ENCODE results near the gene MED13L. TPM values are rescaled to one million over a fixed set of nuclear protein-coding genes. Genes with fewer than 3 reads are reported as not detected.
A peak's percentile ranks its signal among the peaks of the same experiment; 100 is the strongest.

MED13L gene
- polyA plus RNA-seq, 4 donors, result 9.8 to 74.0 (median 14.3) TPM

DNA sequence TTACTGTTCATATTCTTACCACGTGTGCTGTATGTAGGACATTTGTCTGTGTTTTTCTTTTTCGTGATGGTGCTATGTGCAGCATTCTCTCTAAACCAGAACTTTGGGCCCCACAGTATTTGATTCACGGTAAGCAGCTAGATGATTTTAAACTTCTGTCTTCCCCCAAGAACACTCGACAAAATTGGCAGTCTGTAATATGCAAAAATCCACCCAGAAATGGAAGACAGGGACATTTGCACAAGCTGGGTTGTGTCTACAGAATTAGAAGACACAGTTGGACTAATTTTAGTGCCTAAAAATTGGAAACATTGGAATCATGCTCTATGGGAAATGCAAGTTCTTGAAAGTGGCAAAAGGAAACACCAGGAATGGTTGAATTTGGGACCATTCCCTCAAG, 24.1 kb upstream of the MED13L start:
- no peak for FAIRE-seq
- DNase-seq, result no peak
- H3K4me1 ChIP-seq (ENCODE audit: control insufficient read depth in 3 of 3, insufficient read depth in 2 of 3, low read depth in 1 of 3, low read length in 2 of 3), result peaks cover 0 to 12% (median 0%) of the 10 kb centered on the region in 3 donors
- H3K9me3 ChIP-seq (ENCODE audit: control insufficient read depth in 2 of 2, insufficient read depth in 1 of 2, low read depth in 1 of 2, low read length in 1 of 2), result no peaks in the 10 kb centered on the region
- H3K27ac ChIP-seq (ENCODE audit: low read depth in 1 of 3, low read length in 2 of 3), result peak overlapping the region in 1 of 3 donors; percentile 8
- H3K27me3 ChIP-seq (ENCODE audit: control insufficient read depth in 3 of 3, insufficient read depth in 3 of 3, low read length in 3 of 3), result no peaks in the 10 kb centered on the region
- no peak overlapping the region for H3K4me3 ChIP-seq (ENCODE audit: low read depth in 1 of 3, low read length in 3 of 3)
- WGBS, 3 donors, result 81 to 94% (median 93%) methylated on average over 4 of the region's 4 CpGs
- H3K36me3 ChIP-seq (ENCODE audit: control insufficient read depth in 3 of 3, insufficient read depth in 2 of 3, low read depth in 1 of 3, low read length in 3 of 3), result no peaks in the 10 kb centered on the region

DNA sequence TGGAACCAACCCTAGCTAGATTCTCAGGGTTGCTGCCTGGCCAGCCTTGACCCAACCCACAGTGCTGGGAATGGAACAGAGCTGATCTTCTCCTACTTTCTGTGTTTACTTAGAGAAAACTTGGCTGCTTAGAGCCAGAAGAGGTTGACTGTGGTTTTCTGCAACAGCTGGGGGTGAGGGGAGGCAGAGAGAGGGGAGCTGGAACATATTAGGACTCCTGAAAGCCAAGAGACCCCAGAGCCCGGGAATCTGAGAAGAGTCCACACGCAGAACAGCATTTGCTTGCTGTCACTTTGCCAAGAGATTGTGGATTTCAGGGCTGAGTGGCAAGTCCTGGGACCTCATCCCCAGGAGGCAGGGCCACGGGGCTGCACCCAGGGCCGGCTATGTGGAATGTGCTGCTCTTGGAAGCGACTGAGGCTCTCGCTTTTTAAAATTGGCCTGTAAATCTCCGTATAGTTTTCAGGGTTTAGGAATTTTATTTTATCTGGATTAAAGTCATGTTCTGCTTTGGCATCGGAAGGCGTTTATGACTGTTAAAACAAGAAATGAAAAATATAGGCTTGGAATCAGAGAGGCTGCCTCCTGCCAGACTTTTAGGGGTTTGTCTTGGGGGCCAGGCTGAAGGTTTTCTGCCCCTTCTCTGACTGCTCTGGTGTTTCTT, 22.3 kb upstream of the MED13L start:
- no peak overlapping the region for H3K27ac ChIP-seq (ENCODE audit: low read depth in 1 of 3, low read length in 2 of 3)
- FAIRE-seq (no peak), DNase-seq (no peak)
- peaks cover 0 to 15% (median 0%) of the 10 kb centered on the region in 3 donors for H3K4me1 ChIP-seq (ENCODE audit: control insufficient read depth in 3 of 3, insufficient read depth in 2 of 3, low read depth in 1 of 3, low read length in 2 of 3)
- no peak overlapping the region for H3K4me3 ChIP-seq (ENCODE audit: low read depth in 1 of 3, low read length in 3 of 3)
- no peaks in the 10 kb centered on the region for H3K36me3 ChIP-seq (ENCODE audit: control insufficient read depth in 3 of 3, insufficient read depth in 2 of 3, low read depth in 1 of 3, low read length in 3 of 3)
- H3K27me3 ChIP-seq (ENCODE audit: control insufficient read depth in 3 of 3, insufficient read depth in 3 of 3, low read length in 3 of 3), result no peaks in the 10 kb centered on the region
- no peaks in the 10 kb centered on the region for H3K9me3 ChIP-seq (ENCODE audit: control insufficient read depth in 2 of 2, insufficient read depth in 1 of 2, low read depth in 1 of 2, low read length in 1 of 2)
- 70 to 85% (median 79%) methylated on average over 9 of the region's 9 CpGs for WGBS, 3 donors

DNA sequence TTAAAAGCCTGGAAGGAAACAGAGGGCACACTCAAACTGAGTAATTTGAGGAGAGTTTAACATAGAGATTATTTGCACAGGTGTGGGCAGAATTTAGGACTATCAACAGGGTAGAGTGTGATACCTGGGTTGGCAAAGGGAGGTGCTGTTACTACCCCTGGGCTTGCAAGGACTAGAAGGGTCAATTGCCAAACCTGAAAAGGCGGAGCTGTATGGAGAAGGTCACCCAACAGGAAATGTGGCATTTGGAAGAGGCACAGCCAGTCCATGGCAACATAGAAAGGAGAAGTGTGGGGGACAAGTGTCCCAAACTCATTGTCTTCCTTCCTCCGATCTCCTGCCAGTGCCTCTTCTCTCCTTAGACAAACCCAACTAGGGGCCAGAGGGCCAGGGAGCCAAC, 21.6 kb upstream of the MED13L start:
- no peaks in the 10 kb centered on the region for H3K9me3 ChIP-seq (ENCODE audit: control insufficient read depth in 2 of 2, insufficient read depth in 1 of 2, low read depth in 1 of 2, low read length in 1 of 2)
- peaks cover 0 to 15% (median 0%) of the 10 kb centered on the region in 3 donors for H3K4me1 ChIP-seq (ENCODE audit: control insufficient read depth in 3 of 3, insufficient read depth in 2 of 3, low read depth in 1 of 3, low read length in 2 of 3)
- no peaks in the 10 kb centered on the region for H3K36me3 ChIP-seq (ENCODE audit: control insufficient read depth in 3 of 3, insufficient read depth in 2 of 3, low read depth in 1 of 3, low read length in 3 of 3)
- WGBS, 3 donors, result 76 to 96% (median 83%) methylated on average over 2 of the region's 2 CpGs
- peak overlapping the region in 1 of 3 donors; percentile 2 for H3K27ac ChIP-seq (ENCODE audit: low read depth in 1 of 3, low read length in 2 of 3)
- no peak overlapping the region for H3K4me3 ChIP-seq (ENCODE audit: low read depth in 1 of 3, low read length in 3 of 3)
- no peaks in the 10 kb centered on the region for H3K27me3 ChIP-seq (ENCODE audit: control insufficient read depth in 3 of 3, insufficient read depth in 3 of 3, low read length in 3 of 3)
- DNase-seq (no peak), FAIRE-seq (no peak)

DNA sequence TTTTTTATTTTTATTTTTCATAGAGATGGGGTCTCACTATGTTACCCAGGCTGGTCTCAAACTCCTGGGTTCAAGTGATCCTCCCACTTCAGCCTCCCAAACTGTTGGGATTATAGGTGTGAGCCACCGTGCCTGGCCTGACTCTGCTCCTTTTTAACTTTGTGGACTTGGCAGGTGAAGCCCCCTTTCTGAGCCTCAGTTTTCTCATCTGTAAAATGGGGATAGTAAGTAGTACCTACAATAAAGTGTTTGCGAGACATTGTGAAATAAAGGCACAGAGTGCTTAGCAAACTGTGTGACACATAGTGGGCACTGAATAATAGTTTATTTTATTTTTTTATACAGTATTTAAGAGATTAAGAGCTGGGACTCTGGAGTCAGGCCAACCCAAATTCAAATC, 21.1 kb upstream of the MED13L start:
- 94 to 96% (median 95%) methylated on average over 2 of the region's 2 CpGs for WGBS, 3 donors
- Histone ChIP-seq H3K4me3 (ENCODE audit: low read depth in 1 of 3, low read length in 3 of 3) (no peak overlapping the region), H3K27me3 (ENCODE audit: control insufficient read depth in 3 of 3, insufficient read depth in 3 of 3, low read length in 3 of 3) (no peaks in the 10 kb centered on the region), H3K9me3 (ENCODE audit: control insufficient read depth in 2 of 2, insufficient read depth in 1 of 2, low read depth in 1 of 2, low read length in 1 of 2) (no peaks in the 10 kb centered on the region), H3K36me3 (ENCODE audit: control insufficient read depth in 3 of 3, insufficient read depth in 2 of 3, low read depth in 1 of 3, low read length in 3 of 3) (no peaks in the 10 kb centered on the region), H3K4me1 (ENCODE audit: control insufficient read depth in 3 of 3, insufficient read depth in 2 of 3, low read depth in 1 of 3, low read length in 2 of 3) (peaks cover 0 to 15% (median 0%) of the 10 kb centered on the region in 3 donors), H3K27ac (ENCODE audit: low read depth in 1 of 3, low read length in 2 of 3) (no peak overlapping the region)
- DNase-seq, result no peak
- no peak for FAIRE-seq

DNA sequence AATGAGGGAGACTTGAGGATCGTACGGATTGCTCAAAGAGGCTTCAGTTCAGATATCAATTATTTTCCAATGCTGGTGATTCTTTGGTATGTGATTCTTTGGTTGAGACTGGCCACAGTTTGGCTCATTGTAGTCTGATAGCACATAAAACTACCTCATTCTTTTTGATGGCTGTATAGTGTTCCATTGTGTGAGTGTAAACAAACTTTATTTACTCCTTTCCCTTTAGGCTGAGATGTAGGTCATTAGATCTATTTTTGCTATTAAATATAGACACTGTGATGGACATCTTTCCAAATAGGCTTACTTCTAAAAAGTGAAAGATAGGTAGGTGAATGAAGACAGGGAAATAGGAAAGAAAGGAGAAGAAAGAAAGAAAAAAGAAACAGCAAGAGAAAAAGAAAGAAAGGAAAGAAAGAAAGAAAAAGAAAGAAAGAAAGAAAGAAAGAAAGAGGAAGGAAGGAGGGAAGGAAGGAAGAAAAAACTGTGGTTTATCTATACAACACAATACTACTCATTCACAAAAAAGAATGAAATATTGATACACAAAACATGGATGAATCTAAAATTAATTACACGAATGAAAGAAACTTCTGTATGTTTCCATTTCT, 19.8 kb upstream of the MED13L start:
- Histone ChIP-seq H3K4me3 (ENCODE audit: low read depth in 1 of 3, low read length in 3 of 3) (no peak overlapping the region), H3K27ac (ENCODE audit: low read depth in 1 of 3, low read length in 2 of 3) (no peak overlapping the region), H3K9me3 (ENCODE audit: control insufficient read depth in 2 of 2, insufficient read depth in 1 of 2, low read depth in 1 of 2, low read length in 1 of 2) (no peaks in the 10 kb centered on the region), H3K4me1 (ENCODE audit: control insufficient read depth in 3 of 3, insufficient read depth in 2 of 3, low read depth in 1 of 3, low read length in 2 of 3) (peaks cover 0 to 10% (median 0%) of the 10 kb centered on the region in 3 donors), H3K36me3 (ENCODE audit: control insufficient read depth in 3 of 3, insufficient read depth in 2 of 3, low read depth in 1 of 3, low read length in 3 of 3) (no peaks in the 10 kb centered on the region), H3K27me3 (ENCODE audit: control insufficient read depth in 3 of 3, insufficient read depth in 3 of 3, low read length in 3 of 3) (no peaks in the 10 kb centered on the region)
- DNase-seq, result no peak
- WGBS, 3 donors, result 91 to 96% (median 95%) methylated on average over 3 of the region's 3 CpGs
- FAIRE-seq, result no peak

DNA sequence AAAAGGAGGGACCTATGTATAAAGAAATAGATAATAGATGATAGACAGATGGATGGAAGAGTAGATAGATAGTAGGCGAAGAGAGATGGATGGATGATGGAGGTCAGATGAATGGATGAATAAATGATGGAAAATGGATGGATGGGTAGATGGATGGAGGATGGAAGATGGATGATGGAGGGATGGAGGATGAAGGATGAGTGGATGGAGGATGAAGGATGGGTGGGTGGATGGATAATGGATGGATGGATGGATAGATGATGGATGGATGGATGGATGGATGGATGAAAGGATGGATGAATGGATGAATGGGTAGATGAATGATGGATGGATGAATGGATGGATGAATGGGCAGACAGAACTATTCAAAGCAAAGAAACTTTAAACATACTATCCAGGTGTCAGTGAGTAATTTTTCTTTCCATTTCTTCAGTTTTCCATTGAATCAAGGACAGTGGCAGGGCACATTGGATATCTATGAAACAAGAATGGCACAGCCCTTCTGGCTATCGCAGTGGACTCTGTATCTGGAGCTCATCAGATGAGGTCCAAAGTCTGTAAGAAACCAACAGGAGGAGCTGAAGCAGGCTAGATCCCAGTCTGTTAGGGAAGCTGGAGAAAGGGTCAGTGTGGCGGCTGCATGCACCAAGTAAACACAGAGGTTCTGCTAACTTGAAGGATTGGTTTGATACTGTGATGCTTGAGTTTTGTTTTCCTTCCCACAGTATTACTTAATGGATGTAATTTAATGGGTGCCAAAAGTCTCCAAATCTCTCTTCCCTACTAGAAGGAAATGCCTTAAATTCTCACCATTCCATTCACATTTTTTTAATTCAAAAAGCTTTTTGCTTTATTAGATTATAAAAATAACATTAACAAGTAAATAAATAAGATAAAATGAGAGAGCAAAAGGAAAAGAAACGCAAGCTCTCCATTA, 18.1 kb upstream of the MED13L start:
- DNase-seq, result peak; percentile 72 to 84
- H3K36me3 ChIP-seq (ENCODE audit: control insufficient read depth in 3 of 3, insufficient read depth in 2 of 3, low read depth in 1 of 3, low read length in 3 of 3), result no peaks in the 10 kb centered on the region
- H3K4me1 ChIP-seq (ENCODE audit: control insufficient read depth in 3 of 3, insufficient read depth in 2 of 3, low read depth in 1 of 3, low read length in 2 of 3), result peaks cover 0 to 2% (median 0%) of the 10 kb centered on the region in 3 donors
- H3K4me3 ChIP-seq (ENCODE audit: low read depth in 1 of 3, low read length in 3 of 3), result no peak overlapping the region
- H3K27ac ChIP-seq (ENCODE audit: low read depth in 1 of 3, low read length in 2 of 3), result no peak overlapping the region
- no peak for FAIRE-seq
- H3K9me3 ChIP-seq (ENCODE audit: control insufficient read depth in 2 of 2, insufficient read depth in 1 of 2, low read depth in 1 of 2, low read length in 1 of 2), result no peaks in the 10 kb centered on the region
- WGBS, 3 donors, result 56 to 69% (median 56%) methylated on average over 4 of the region's 4 CpGs
- H3K27me3 ChIP-seq (ENCODE audit: control insufficient read depth in 3 of 3, insufficient read depth in 3 of 3, low read length in 3 of 3), result no peaks in the 10 kb centered on the region

DNA sequence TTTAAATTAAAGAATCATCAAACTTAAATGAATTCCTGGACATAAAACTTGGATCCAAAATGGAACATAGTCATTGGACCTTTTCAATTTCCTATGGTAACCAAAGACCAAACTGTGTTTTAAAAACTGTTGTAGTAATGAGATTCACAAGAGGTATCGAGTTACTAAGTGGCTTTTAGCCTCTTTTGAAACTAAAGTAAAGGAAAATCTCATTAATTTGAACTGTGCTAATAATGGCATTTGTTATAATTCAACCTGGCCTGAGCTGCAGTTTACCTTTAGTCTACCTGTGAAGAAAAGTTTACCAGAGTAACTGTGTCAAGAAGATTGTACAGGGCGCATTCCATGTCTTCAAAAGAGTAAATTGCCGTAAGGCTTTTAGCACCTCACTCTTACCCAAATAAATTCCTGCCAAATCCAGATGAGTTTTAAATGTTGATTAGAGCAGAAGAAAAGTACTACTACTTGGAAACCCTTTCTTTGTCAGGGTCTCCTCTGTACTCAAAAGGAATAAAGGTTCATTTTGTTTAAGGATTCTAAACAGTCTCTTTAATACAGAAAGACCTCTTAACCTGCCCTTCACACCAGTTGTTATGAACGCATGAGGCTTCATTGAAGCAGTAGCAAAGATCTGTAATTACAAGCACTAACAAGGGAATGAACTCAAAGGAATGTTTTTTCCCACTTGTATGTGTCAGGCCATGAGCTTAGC, 17.1 kb upstream of the MED13L start:
- Histone ChIP-seq H3K27me3 (ENCODE audit: control insufficient read depth in 3 of 3, insufficient read depth in 3 of 3, low read length in 3 of 3) (no peaks in the 10 kb centered on the region), H3K9me3 (ENCODE audit: control insufficient read depth in 2 of 2, insufficient read depth in 1 of 2, low read depth in 1 of 2, low read length in 1 of 2) (no peaks in the 10 kb centered on the region), H3K27ac (ENCODE audit: low read depth in 1 of 3, low read length in 2 of 3) (no peak overlapping the region), H3K4me3 (ENCODE audit: low read depth in 1 of 3, low read length in 3 of 3) (no peak overlapping the region), H3K4me1 (ENCODE audit: control insufficient read depth in 3 of 3, insufficient read depth in 2 of 3, low read depth in 1 of 3, low read length in 2 of 3) (peaks cover 0 to 2% (median 0%) of the 10 kb centered on the region in 3 donors), H3K36me3 (ENCODE audit: control insufficient read depth in 3 of 3, insufficient read depth in 2 of 3, low read depth in 1 of 3, low read length in 3 of 3) (no peaks in the 10 kb centered on the region)
- FAIRE-seq (no peak), DNase-seq (no peak)
- 92 to 95% (median 92%) methylated on average over 4 of the region's 4 CpGs for WGBS, 3 donors

All from small intestine (tissue), 7 donors.